Activated B cell treated with CpG ODN at 0.5 μM for 24 hours (primary cell): ENCODE data around the gene GARNL3. TPM values are rescaled to one million over a fixed set of nuclear protein-coding genes. Genes with fewer than 3 reads are reported as not detected.

ENCODE experiments used
- ATAC-seq: fragments of 200-7000 bp; cut with Tn5 transposase; one replicate; pipeline ENCODE4 v1.10.0; 2021; ENCODE audit warnings: low read depth, mild to moderate bottlenecking, moderate library complexity
- CTCF ChIA-PET: fragments of 350-600 bp; sonication (Branson Sonifier 250); formaldehyde crosslinking; loops from one replicate; lab custom pipeline; 2021; ENCODE audit warnings: antibody characterized with exemption; lab: Charles Lee
- POLR2A ChIA-PET: fragments of 350-600 bp; sonication (Branson Sonifier 250); formaldehyde crosslinking; loops from one replicate; lab custom pipeline; 2021; ENCODE audit warnings: antibody characterized with exemption; lab: Charles Lee
- DNase-seq: peaks from one replicate; pipeline ENCODE4 v3.0.0; 2022
- H3K27ac Mint-ChIP-seq: one replicate; pipeline ENCODE4 v1.8.0; 2020; ENCODE audit warnings: mixed read lengths
- H3K27me3 Mint-ChIP-seq: one replicate; pipeline ENCODE4 v1.8.0; 2021; ENCODE audit warnings: mixed read lengths
- H3K36me3 Mint-ChIP-seq: one replicate; pipeline ENCODE4 v1.8.0; 2021; ENCODE audit warnings: low read depth, mixed read lengths
- H3K4me1 Mint-ChIP-seq: one replicate; pipeline ENCODE4 v1.8.0; 2021; ENCODE audit warnings: mixed read lengths
- H3K4me3 Mint-ChIP-seq: one replicate; pipeline ENCODE4 v1.8.0; 2020; ENCODE audit warnings: mild to moderate bottlenecking, mixed read lengths
- H3K9me3 Mint-ChIP-seq: one replicate; pipeline ENCODE4 v1.8.0; 2020; ENCODE audit warnings: mixed read lengths
- CTCF ChIP-seq: fragments of 200-600 bp; IDR thresholded peaks from one replicate; pipeline ENCODE4 v1.8.0; 2022; ENCODE audit warnings: antibody characterized with exemption, mild to moderate bottlenecking
- intact Hi-C: fragments of 100-400 bp; cut with micrococcal nuclease; formaldehyde crosslinking; loops from one replicate; pipeline ENCODE4 v1.15.1; 2024
- total RNA-seq: library from RNA; stranded (reverse); gene quantifications from 2 replicates; pipeline ENCODE4 v1.2.3, GENCODE V29; 2022

Gene GARNL3
- total RNA-seq, 1 donor from 2014 or later: 10.4 TPM

GRCh38 chr9:127423934-127424675 lies 159.5 kb downstream of the GARNL3 start, which contains the start of gene ZNF79:
Gene ZNF79 (plus strand): TSS chr9:127424382. CDS start chr9:127424788, 406 bp downstream.
- CTCF ChIA-PET: interaction anchor here (1.3 kb wide), 1 partner anchor 210 kb away, joined by 3 read pairs; no protein-coding TSS in a partner anchor
- POLR2A ChIA-PET: interaction anchor here (0.6 to 2.5 kb wide), 15 partner anchors 8 to 1128 kb away, joined by 3 to 39 read pairs (median 4); partner anchors contain the start of genes LRSAM1, RPL12, SLC2A8 and SPTAN1
- H3K4me1 Mint-ChIP-seq: peaks cover 41% of the 10 kb centered on the region
- peak within 1 kb of the TSS; percentile 98 for H3K27ac Mint-ChIP-seq
- no peaks in the 10 kb centered on the region for H3K27me3 Mint-ChIP-seq
- intact Hi-C loops: loop anchor here (1.0 to 2.0 kb wide), 4 partner anchors 27 to 209 kb away; partner anchors contain the start of genes LRSAM1, RPL12 and SLC2A8
- no peaks in the 10 kb centered on the region for H3K9me3 Mint-ChIP-seq
- DNase-seq (peak; percentile 93), ATAC-seq (peak; percentile 94)
- TF ChIP-seq CTCF: no peak
- H3K4me3 Mint-ChIP-seq: peak within 1 kb of the TSS; percentile 99
- peaks cover 27% of the 10 kb centered on the region for H3K36me3 Mint-ChIP-seq

- ChIA-PET CTCF (interaction anchor here (1.3 kb wide), 1 partner anchor 210 kb away, joined by 3 read pairs; no protein-coding TSS in a partner anchor), POLR2A (interaction anchor here (0.6 to 2.5 kb wide), 14 partner anchors 9 to 1128 kb away, joined by 3 to 39 read pairs (median 4); partner anchors contain the start of genes LRSAM1, RPL12, SLC2A8 and SPTAN1)
- intact Hi-C loops: loop anchor here (1.0 to 2.0 kb wide), 4 partner anchors 27 to 210 kb away; partner anchors contain the start of genes LRSAM1, RPL12 and SLC2A8
- TF ChIP-seq CTCF: no peak
- no peaks in the 10 kb centered on the region for H3K27me3 Mint-ChIP-seq
- peak overlapping the region; percentile 99 for H3K4me3 Mint-ChIP-seq
- H3K27ac Mint-ChIP-seq: peak overlapping the region; percentile 98
- ATAC-seq (no peak), DNase-seq (no peak)
- H3K9me3 Mint-ChIP-seq: no peaks in the 10 kb centered on the region
- peaks cover 41% of the 10 kb centered on the region for H3K4me1 Mint-ChIP-seq
- peaks cover 30% of the 10 kb centered on the region for H3K36me3 Mint-ChIP-seq
Observed at GRCh38 chr9:127424676-127424999, 160.1 kb downstream of the GARNL3 start.

GRCh38 chr9:127426756-127427155 lies 162.2 kb downstream of the GARNL3 start:
- Mint-ChIP-seq H3K27ac (no peak overlapping the region), H3K4me1 (peaks cover 41% of the 10 kb centered on the region), H3K9me3 (no peaks in the 10 kb centered on the region), H3K36me3 (peaks cover 45% of the 10 kb centered on the region), H3K4me3 (peak overlapping the region; percentile 33), H3K27me3 (no peaks in the 10 kb centered on the region)
- intact Hi-C loops: no loop called here
- no peak for ATAC-seq
- ChIA-PET CTCF (no interaction called here), POLR2A (no interaction called here)
- TF ChIP-seq CTCF: no peak
- DNase-seq: no peak

- Mint-ChIP-seq H3K27ac (no peak overlapping the region), H3K9me3 (no peaks in the 10 kb centered on the region), H3K36me3 (peaks cover 51% of the 10 kb centered on the region), H3K4me1 (peaks cover 35% of the 10 kb centered on the region), H3K4me3 (no peak overlapping the region), H3K27me3 (no peaks in the 10 kb centered on the region)
- ATAC-seq (no peak), DNase-seq (no peak)
- intact Hi-C loops: no loop called here
- ChIA-PET CTCF (no interaction called here), POLR2A (no interaction called here)
- no peak for TF ChIP-seq CTCF
Observed at GRCh38 chr9:127428348-127428747, 163.8 kb downstream of the GARNL3 start.

GRCh38 chr9:127430415-127430814 lies 165.8 kb downstream of the GARNL3 start:
- POLR2A ChIA-PET: no interaction called here
- Mint-ChIP-seq H3K4me3 (no peak overlapping the region), H3K27me3 (no peaks in the 10 kb centered on the region), H3K36me3 (peaks cover 60% of the 10 kb centered on the region), H3K27ac (no peak overlapping the region), H3K4me1 (peaks cover 17% of the 10 kb centered on the region), H3K9me3 (no peaks in the 10 kb centered on the region)
- no peak for DNase-seq
- ATAC-seq: no peak
- CTCF ChIA-PET: no interaction called here
- no peak for TF ChIP-seq CTCF
- intact Hi-C loops: no loop called here
